Stimulated activated CD8-positive, alpha-beta memory T cell treated with anti-CD3 and anti-CD28 coated beads, Interleukin-2, amount 100 ng/mL, for 1 hour (primary cell): ENCODE data around the gene CDH13.

Experiments used
- DNase-seq, 2 donors: peaks; one replicate each; pipeline ENCODE4 v3.0.0-alpha.2; 2020; ENCODE audit warnings: low read depth in 2 of 2

The CDH13 gene

DNA sequence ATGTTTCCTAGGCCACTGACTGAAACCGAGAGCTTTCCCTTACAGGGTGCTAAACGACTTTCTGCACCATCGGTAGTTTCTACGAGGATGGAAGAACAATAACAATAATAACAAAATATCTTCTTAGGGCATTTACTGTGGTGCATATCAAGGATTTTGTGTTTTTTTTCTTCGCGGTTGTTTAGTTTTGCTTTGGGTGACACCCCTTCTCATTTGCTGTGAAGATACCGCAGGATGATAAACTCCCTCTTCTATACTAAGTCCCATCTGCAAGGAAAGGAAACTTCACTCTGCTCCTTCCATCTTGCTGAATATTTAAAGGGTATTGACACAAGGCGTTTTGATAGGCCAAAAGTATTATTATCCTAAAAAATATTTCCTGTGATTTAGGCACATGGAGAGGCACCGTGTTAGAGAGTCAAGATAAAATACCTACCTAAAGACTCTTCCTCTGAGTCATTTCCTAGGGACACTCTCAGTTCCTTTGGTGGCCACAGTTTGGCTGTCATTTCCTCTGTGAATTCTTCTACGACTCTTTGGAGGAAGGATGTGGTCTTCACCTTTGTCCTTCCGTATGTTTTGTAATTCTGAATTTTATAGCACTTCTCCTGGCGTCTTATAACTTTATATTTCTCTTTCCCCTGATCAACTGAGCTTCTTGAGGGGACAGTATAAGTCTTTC lies 318.8 kb downstream of the CDH13 start:
- no peak for DNase-seq

DNA sequence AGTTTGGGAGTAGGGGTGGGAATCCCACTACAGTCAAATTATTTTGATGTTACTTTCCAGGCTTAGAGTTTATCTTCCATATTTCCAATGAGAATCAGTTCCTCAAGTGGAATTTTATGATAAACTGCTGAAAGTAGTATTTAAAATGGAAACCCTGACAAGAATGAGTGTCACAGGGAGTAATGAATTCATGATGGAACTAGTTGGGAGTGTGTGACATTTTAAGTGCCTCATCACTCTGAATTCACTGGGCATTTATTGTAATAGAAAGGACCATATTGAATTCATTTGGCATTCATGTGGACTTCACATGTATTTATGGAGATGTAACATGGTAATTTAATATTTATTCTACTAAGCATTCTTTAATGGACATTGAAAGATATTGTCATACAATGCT lies 320.9 kb downstream of the CDH13 start:
- DNase-seq: no peak

DNA sequence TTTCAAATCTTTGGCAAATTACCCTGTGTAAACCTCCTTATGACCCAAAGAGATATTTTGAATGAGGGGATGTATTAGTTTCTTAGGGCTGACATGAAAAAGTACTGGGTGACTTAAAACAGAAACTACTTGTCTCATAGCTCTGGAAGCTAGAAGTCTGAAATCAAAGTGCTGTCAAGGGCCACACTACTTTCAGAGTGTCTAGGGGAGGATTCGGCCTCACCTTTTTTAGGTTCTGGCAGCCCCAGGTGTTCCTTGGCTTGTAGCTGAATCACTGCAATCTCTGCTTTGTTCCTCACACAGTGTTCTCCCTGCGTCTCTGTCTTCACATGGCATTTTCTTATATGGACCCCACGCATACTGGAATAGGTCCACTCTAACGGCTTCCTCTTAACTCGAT lies 322.2 kb downstream of the CDH13 start:
- DNase-seq: no peak

DNA sequence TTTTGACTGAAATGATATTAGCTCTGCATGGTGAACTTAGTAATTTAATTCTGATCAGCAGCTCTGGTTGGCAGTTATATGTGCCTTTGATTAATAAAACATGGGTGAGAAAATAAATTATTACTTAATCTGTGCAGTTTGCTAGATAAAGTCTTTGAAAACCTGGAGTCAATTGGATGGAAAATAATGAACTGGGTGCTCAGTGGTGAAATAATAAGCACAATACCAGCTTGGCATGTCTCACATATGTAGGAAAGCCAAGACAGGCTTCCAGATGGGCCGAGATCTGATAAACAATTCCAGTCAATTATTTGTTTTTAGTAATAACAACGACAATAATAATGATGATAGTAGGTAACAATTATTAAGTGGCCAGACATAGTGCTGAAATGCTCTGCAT lies 326.7 kb downstream of the CDH13 start:
- no peak for DNase-seq

DNA sequence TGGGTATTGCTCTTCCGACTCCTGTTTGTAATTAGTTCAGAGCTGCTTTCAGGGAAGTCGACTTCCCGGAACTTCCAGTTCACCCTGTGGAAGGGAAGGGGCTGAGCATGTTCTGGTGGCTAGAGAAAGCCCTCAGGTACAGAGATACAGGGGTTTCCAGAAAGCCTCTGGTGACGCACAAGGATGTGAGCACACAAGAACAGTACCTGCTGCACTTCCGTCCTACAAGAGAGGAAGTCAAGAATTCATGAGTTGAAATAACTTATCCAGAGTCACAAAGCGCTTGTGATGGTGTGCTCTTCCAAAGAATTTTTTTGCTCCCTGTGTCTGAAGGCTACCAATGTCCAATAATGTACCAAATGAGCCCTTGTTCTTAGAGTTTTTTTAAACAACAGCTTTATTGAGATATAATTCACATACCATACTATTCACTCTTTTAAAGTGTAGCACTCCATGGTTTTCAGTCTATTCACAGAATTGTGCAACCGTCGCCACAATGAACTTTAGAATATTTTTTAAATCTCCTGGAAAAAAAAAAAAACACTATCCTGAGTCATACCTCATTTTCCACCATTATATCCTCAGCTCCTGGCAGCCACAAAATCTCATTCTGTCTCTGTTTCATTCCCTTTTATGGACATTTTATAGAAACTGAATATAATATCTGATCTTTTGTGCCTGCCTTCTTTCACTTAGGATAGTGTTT lies 327.6 kb downstream of the CDH13 start:
- DNase-seq: no peak

DNA sequence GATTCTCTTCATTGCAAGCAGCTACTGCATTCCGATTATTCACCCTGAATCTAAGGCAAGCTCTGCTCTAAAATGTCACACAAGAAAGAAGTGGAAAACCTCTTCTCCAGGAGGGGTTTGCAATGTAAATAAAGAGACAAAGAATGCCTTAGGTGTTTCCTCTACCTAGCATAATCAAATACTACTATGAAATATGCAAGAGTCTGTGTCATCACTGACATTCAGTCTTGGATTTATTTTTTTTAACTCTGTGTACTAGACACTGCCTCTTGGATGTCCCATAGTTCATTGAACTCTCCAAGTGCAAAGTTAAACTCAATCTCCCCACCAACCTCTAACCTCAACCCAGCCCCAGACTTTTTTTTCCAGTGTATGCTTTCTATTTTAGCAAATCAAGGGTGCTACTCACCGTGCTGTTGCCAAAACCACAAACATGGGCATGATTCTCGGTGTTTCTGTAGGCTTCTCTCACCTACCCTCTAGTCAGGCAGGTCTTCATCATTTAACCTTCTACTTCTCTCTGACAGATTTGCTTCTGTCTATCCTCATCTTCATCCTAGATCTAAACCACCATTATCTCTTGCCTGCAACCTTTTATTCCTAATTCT lies 329.1 kb downstream of the CDH13 start:
- no peak for DNase-seq

DNA sequence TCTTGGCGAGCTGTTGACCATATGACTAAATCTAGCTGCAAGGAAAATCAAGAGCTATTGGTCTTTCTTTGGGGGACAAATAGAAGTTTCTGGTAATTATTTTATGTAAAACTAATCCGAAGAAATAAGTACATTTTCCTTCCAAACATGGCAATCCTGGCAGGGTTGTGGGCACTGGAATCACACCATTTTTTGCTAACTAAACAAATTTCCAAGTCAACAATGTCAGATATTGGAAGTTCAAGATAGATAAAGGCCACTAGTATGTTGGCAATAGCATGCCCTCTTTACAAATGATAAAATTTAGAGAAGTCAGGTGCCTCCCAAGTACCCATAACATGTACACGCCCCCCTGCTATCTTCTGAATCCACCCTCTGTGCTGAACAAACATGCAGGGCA lies 330.4 kb downstream of the CDH13 start:
- no peak for DNase-seq

DNA sequence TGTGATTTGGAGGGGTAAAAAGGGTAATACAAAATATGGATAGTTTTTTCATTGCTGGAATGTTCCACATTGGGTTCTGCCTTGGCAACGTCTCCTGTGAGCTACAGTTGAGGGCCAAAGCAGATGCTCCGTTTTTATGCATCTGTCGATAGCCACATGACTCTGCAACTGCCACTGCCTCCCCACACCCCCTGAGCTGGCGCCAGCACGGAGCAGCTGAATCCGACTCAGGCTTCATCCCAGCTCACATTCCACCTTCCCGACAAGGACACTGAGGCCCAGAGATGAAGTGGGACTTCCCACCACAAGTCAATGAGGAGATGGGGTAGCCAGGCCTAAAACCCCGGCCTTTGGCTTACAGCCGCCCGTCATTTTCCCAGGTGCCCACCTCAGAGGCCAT lies 334.1 kb downstream of the CDH13 start:
- no peak for DNase-seq

DNA sequence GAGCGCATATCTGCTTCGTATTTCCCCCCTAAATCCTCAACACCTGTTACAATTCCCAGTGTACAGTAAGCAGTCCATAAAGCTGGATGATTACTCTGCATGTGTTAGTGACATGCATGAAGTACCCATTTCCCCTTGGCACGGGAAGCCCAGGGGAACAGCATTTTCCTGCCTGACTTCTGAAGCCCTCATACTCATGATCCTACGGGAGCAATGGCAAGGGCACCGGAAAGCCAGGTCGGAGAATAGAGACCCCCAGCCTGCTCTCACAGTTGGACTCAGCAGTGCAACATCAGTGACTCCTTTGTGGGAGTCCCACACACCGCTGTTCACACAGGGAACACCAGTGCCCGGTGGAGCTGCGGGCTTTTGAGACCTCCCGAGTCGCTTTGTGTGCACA lies 336.9 kb downstream of the CDH13 start:
- DNase-seq: no peak

DNA sequence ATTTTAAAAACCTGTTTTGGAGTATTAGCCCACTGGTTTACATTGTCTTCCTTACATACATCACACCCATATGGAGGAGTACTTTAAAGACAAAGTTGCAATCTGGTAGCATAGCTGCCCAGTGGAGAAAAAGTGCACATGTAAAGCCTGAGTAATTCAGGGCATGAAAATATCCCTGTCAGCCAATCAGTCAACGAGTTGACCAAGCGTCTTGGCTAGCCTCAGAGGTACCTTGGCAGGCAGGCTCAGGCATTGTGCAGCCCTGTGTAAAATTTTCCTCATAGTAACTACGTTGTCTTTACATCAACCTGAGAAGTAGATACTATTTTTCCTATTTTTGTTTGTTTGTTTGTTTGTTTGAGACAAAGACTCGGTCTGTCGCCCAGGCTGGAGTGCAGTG lies 339.0 kb downstream of the CDH13 start:
- no peak for DNase-seq

DNA sequence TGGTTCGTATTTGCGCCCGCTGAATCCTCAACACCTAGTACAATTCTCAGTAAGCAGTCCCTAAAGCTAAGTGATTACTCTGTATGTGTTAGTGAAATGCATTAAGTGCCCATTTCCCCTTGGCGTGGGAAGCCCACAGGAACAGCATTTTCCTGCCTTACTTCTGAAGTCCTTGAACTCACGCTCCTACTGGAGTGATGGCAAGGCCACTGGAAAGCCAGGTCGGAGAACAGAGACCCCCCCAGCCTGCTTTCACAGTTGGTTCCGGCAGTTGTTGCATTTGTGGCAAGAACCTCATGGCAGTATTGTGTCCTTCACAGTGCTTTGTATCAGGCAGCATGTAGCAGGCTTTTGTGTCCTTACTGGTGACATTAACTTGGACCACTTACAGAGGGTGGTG lies 340.7 kb downstream of the CDH13 start:
- no peak for DNase-seq

DNA sequence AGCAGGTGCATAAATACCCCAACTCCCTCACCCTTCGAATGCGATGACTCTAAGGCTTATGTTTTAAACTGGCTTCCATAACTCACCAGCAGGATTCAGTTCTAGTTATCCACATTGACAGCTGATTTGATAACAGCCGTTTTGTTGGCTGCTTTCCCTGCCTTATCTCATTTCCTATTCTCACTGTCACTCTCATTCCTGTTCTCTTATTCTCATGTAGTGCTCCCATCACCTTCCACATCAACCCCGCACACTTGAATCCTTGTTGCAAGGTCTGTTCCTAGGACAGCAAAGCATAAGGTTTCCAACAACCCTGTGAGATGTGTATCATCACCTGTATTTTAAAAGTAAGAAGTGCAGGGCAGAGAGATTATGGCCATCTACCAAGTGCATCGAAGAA lies 344.4 kb downstream of the CDH13 start:
- no peak for DNase-seq

DNA sequence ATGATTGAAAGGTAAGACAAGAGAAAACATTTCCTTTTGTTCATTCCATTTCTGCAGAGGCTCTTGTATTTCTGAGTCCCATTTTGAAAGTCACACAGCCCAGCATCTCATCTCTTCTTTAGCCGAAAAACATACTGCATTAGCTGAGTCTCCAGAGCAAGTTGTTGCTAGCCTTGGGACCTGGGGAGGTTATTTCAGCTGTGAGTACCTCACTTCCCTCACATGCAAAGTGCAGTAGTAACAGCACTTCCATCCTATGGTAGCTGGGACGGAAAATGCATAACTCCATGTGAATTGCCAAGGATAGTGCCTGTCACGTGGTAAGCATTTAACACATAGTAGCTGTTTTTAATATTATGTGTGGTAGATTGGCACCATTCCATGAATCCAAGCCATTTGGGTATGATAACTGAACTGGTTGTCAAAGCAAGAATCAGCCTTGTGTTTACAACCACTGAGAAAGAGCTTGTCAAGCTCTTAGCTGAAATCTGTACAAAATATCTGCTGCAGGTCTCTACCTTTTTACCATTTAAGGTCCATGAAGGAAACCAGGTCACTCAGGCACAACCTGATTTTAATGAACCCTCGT lies 345.7 kb downstream of the CDH13 start:
- no peak for DNase-seq

DNA sequence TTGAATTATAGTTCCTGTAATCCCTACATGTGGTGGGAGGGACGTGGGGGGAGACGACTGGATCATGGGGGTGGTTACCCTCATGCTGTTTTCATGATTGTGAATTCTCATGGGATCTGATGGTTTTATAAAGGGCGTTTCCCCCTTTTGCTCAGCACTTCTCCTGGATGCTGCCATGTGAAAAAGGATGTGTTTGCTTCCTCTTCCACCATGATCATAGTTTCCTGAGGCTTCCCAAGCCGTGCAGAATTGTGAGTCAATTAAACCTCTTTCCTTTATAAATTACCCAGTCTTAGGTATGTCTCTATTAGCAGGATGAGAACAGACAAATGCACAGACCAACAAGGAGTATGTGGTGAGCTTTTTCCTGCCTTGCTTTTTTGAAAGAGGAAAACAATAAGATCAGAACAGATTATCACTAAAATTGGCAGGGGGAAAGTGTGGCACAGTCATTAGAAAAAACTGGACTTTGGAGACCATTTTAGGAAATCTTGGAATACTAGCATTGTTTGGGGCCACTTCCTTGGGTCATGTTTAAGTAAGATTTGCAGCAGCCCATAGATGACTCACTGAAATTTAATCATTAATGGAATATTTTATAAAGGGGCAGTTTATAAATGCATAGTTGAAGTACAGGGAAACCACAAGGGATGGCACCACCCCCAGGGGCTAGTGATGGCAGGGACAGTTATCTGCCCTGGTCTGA lies 352.8 kb downstream of the CDH13 start:
- DNase-seq: no peak

DNA sequence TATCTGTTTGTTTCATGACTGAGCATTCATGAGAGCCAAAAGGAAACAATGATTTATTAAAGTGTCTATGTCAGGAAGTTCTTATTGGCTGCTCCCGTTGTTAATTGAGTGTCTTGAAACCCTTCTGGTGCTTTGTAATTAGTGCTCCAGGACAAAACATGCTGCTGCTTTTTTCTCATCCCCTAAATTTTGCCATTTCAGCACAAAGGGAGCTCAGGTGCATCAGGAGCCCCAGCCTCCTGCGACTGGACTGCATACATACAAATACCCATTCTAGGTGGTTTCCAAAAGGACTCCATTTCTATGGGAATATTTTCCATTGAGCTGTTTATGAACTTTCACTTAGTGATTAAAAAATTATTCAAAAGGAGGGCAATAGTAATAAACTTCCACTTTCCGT lies 354.0 kb downstream of the CDH13 start:
- no peak for DNase-seq

DNA sequence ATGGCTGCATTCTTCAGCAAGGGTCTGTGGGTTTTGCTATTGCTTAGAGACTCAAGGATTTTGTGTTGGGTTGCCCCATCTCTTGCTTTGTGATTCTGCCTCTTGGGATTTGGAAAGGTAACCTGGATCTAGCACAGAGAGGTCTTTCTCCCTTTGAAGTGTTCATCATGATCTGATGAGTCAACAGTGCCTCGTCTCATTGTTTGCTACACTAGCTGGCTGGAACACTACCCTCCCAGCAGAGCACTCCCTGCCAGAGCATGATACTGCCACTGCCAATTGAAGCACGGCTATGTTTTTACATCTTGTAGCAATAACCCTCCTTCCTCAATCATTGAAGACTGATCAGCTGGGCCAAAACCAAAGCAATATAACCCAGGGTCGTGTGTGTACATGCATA lies 361.0 kb downstream of the CDH13 start:
- DNase-seq: no peak

DNA sequence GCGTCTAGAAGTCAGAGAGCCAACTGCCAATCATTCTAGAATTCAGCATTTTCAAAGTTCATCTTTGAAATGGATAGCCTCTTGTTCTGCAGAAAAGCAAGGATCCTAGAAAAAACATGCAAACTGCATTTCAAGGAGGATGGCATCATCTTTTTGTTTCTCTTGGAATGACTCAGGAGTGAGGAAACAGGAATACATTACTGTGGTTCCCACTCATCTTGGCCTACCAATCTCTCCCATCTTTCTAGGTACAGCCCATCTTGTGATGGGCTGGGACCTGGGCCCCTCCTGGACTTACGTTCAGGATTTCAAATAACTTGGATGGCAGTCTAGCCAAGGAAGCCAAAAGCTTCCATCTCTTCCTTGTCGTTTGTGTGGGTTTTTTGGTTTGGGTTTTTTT lies 363.4 kb downstream of the CDH13 start:
- no peak for DNase-seq

DNA sequence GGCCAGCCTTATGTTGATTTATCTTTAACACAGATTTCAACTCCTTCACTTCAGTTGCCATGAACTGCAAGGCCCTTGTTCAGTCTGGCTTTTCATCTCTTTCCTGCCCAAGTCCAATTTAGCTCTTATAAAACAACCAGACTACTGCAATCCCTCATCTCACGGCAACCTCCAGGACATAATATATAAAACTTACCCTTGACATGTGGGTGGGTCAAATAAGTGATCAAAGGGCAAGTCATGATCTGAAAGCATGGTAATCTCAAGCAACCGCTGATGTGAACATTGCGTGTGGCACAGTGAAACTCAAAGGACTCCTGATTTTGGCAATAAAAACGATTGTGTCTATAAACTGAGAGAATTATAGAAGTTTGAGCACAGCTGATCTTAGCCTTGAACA lies 364.6 kb downstream of the CDH13 start:
- DNase-seq: no peak

DNA sequence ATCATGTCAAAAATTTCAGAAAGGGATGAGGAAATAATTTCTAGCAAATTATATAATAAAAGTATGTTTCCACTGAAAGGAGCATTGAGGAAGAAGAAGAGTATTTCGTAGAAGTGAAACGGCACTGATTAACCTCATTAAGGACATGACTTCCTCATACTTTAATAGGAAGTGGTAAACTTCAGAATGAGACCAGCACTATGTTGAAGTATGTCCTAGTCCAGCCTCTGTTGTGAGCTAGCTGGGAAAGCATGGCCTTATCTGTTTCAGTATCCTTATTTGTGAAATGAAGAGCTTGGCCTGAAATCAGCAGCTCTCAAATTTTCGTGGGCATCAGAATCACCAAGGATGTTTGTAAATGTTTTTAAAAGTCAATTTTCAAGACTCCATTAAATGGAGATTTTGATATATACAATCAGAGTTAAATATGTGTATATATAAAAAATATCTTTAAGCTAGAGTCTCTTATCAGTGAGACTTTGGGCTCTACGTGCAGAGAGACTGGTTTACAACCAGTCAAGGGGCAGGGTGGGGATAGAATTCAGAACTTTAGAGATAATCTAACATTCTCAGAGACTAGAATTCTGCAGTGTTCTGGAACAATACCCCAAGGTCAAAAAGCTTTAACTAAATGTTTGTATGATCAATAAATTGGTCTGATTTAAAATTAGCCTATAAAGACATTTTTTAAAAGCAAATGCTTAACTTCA lies 365.4 kb downstream of the CDH13 start:
- DNase-seq: no peak

DNA sequence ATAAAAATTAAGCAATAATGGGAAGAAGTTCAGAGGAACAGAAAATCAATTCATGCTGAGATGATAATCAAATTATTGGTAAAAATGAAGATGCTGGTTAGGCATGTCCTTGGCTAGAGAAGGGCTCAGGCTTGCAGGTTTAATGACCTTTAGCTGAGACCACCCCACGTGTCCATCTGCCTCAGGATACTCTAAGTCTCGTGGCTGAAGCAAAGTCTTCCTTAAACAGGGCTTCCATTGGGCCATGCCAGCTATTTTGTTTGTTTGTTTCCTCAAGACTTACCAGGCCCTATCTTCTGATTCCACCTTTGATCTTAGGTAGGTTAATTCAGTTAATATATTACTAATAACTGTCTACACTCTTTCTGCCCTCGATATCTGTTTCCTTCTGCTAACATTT lies 366.0 kb downstream of the CDH13 start:
- DNase-seq: no peak

DNA sequence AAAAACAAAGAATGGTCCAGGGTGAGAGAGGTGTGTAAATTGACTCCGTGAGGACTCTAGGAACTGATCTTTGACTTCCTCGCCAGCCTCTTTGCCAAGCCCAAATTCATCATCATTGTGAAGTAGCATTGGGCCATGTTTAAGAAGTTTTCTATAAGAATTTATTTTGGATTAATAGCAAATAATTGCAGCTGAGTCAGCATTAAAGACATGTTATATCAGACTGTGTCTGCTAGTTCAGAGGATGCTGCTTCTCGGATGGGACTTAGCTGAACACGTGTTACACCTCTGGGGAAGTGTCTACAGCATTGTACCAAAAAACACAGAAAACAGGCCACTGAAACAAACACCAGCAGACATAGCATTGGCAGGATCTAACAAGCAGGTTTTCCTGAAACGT lies 366.6 kb downstream of the CDH13 start:
- no peak for DNase-seq

DNA sequence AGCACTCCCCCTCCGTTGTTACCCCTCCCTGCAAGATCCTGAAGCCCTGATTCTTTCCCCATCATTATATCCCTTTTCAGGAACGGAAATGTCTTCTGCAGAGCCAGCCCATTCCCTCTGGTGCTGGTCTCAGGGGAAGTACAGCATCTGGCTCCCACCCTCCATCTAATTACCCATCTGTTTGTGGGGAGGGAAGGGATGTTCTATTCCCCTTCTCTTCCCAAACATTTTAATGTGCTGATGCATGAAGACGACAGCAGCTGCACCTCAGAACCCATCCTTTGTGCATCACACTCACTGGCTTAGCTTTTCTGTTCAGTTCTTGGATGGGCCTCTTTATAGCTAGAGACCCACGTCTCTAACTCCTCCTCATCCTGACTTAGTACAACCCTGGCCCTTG lies 367.2 kb downstream of the CDH13 start:
- DNase-seq: no peak
